ENCODE measurements around the gene ANO2.

The ANO2 gene

DNA sequence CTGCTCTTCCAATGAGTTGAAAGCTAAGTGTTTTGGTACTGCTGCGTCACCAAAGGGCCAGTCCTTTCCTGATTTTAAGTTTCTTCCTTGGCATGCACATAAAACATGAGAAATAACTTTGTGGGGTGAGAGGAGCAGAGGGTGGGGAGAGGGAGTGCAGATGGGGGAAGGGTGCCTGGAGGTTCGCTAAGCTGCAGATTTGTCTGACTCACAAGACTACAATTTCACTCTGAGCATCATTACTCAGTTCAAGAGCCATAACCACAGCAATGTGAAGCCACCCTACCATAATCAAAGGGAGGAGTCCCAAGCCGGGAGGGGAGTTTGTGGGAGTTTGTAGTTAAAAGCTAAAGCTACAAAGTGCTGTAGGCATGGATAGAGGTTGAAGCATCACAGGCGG, 136.1 kb downstream of the ANO2 start:
- no peak for DNase-seq

DNA sequence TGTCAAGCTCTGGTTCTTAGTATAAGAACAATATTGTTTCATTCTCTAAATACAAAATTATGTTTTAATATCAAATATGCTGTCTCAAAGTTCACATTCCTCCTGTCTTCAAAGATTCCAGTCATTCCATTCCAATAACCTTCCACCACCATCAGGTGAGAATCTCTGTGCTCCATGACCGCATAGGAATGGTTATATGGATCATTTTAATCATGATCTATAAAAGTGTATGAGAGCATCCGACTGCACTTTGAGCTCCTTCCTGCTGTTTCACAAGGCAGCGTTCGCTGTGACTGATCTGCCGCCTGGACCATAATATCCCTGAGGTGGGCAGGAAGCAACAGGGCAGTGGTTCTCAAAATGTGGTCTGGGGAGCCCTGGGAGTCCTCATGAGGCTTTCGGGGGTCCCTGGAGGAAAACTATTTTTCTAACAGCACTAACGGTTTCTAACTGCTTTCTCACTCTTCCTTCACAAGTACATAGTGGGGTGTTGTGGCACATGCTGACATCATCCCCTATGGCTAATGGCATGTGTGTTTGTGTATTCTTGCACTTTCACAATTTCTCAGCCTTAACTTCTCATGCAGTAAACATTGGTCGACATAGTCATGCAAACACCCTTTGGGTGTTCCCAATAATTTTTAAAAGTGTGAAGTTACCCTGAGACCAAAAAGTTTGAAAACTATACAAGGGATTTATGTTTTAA, 137.4 kb downstream of the ANO2 start:
- no peak for DNase-seq

DNA sequence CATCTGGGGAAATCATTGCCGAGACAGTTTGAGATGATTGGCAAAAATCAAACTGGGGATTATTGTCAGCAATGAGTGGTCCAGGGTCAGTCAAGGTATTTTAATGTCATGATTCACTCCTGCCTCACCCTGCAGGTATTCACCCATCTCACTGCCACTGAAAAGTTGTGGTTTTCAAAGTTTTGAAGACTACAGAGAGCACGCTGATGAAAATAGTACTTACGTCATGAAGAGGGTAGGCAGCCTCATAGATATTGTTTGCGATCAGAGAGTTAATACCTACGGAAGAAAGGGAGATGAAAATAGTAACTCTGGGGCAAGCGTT, 138.0 kb downstream of the ANO2 start:
- no peak for DNase-seq

DNA sequence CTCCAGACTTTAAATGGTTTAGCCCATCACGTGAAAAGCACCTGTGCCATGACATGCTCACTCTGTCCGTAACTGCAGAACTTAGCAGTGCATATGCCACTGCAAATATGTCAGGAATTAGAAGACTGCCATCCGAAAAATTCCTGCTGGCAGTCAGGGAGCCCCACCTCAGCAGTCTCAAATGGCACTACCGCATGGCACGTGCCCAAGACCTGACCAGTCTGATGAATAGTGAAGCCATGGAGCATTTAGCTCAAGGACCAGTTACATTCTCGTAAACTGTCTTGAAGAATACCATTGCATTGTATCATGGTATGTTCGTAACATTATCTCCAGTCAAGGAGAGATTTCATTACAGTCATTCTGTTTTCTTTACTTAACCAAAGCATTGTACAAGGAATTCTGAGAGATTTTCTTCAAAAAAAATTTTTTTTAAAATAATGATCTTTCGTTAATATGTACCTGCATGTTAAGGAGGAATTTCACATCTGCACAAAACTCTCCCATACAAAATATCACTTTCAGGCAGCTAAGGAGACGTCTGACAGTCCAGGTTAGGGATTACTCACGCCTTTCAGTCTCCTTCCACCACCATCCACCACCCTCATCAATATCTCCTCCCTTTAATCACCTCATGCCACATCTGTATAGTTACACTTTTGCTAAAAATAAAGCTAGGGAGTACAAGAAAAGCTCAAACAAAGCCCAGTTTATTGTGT, 138.5 kb downstream of the ANO2 start:
- DNase-seq = no peak

DNA sequence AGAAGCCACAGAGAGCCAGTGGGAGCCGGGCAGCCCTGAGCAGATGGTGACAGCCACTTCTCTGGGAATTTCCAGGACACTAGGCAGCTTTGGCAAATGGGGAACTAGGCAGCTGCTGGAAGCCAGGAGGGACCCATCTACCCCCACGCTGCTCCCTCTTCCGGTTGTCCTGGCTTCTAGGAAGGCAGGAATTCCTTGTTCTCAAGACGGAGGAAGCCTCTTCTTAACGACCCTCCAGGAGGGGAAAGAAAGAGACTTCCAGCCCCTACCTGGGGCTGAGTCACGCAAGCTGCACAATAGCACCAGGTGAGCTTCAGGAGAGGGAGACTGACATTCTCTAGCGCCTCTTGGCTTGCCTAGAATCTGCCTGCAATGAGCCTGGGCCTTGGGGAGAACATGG, 141.5 kb downstream of the ANO2 start:
- DNase-seq = no peak

DNA sequence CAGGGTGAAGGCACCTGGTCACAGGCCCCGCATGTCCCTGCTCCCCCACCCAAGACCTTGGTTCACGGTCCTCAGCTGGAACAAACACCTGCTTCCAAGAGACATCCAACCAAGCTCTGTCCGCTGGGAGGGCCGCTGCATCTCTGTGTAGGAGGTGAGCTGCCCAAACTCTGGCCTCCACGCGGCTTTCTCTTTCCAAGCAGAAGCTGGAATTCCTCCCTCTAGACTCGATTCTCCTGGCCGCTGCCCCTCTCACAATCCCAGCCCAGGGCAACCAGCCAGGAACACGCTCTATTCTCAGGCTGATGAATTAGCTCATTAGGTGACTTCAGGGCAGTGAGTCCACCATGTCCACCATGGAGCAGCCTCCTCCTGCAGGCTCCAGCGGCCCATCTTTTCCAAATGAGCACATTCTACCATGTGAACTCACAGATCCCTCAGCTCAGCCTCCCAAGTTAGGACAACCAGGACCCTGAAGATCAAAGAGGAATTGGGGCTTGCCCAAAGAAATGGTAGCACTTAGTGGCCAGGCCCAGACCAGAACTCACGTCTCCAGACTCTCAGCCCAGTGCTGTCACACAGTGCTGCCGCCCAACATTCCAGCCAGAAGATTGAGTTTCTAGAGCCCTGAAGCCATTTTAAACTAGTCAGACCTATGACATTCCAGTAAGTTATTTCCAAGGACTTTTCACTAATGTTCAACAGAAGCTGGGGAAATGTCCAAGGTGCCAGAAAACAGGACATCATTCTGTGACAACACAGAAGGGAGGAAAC, 146.6 kb downstream of the ANO2 start:
- no peak for DNase-seq

DNA sequence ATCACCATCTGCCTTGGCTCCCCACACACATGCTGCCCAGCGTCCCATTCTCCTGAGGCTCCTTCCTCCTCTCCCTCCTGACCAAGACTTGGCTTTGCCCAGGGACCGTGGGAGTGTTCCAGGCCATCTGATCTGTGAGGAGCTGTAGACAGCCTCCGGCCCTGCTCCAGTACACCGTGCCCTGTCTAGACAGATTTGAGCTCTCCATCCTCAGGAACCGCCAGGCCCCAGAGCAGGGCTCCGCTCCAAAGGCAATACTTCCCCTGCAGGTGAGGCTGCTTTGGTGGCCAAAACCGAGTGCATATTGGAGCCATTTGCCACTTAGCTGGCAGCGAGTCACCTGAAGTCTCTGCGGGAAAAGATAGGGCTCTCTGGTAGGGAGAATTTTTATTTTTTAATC, 147.4 kb downstream of the ANO2 start:
- no peak for DNase-seq

DNA sequence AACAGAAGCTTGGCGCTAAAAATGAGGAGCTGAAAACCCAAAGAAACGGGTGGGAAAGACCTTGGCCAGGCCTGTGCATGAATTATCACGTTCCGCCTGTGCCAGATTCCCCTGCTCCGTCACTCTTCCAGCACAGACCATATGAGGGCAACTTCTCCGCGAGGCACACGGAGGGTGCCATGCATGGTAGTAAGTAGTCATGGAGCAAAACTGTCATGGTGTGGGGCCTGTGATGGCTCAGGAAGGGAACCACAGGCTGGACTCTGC, 148.2 kb downstream of the ANO2 start:
- DNase-seq = no peak

DNA sequence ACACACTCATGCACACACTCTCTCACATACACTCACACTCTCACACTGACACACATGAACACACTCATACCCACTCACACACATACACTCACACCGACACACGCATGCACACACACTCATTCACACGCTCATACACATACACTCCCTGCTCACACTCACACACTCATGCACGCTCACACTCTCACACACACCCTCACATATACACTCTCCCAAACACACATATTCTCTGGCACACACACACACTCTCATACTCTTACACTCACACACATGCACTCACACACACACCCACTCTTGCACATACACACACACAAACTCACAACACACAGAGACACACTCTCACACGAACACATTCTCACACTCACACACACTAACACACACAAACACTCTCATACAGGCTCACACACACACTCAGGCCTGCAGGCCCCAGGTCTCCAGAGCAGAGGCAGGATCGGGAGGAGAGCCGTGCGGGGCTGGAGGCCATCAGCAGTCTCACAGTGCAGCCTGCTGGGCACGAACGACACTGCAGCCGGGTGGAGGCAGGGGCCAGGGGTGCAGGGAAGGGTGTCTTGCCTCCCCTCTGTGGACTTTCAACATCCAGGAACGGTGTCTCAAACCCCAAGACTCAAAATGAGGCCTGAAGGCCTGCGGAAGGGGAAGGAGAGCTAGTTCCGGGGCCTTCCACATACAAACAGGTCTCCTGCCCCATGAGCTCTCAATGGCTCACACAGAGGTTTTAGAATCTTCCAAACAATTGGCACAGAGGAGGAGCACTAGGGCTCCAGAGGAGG, 148.7 kb downstream of the ANO2 start:
- DNase-seq = no peak

DNA sequence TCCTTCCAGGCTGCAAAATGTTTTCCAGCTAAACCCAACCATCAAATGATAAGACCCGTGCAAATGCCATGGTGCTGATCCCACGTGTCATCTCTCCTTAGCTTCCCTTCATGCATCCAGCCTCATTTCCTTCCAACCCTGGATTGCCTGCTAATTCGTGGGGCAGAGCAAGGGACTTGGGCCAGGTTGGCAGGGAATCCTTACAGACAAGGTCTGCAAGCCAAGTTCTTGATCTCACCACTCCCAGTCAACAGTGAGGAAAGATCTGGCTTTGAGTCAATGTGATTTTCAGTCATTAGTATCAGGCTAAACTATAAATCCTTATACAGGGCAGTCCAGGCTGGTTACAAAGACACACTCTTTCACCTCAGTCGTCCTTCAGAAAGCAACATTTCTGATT, 150.9 kb downstream of the ANO2 start:
- DNase-seq = no peak

DNA sequence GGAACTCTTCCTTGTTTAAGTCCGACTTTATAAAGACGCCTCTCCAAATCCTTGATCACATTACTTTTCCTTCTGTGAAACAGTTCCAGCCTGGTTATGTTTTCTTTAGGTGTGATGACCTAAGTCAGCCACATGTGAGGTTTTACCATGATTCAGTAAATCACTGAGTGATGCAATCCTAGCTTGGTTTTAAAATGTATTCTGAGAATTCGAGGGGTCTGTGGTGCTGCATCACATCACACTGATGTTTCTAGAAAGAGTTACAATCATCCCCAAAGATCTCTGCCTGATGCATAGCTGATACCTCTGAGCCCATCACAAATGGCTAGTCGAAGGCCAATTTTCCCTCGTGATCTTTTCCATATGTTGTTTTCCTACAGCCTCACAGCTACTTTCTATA, 152.7 kb downstream of the ANO2 start:
- no peak for DNase-seq

DNA sequence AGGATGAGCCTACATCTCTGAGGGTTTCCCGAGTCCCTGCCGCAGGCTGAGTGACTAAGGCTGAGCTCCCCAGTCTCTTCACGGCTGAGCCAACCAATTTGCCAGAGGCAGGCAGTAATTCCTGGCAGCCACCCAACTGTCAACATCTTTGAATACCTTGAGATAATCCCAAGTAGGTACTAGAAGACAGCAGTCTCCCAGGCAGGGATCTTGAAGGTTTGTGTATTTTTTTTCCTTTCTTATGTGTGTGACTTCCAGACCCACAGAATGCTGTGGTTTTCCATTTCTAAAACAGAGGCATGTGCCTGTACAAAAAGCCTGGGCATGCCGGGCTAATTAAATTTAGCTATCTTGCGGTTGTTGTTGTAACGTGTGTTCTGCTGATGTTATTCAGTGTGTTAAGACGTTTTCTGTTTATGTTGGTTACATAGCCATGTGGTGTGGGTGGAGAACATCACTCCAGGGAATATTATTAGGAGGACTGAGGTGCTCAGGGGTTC, 155.5 kb downstream of the ANO2 start:
- DNase-seq = no peak

DNA sequence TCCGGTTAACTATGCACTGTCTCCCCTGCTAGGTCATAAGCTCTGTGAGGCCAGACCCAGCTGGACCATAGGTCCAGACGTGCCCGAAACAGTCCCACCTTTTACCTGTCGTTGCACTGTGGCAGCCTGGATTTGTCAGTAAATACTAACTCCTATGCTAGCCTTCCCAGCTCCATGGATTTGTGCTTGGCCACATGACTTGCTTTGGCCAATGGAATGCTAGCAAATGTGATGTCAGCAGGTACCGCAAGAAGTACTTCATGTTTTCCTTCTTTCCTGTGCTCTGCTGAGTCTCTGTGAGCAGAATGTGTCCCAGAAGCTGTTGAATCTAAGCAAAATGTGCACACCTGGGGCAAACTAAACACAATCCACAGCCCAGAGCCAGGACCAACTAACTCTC, 157.2 kb downstream of the ANO2 start:
- no peak for DNase-seq

DNA sequence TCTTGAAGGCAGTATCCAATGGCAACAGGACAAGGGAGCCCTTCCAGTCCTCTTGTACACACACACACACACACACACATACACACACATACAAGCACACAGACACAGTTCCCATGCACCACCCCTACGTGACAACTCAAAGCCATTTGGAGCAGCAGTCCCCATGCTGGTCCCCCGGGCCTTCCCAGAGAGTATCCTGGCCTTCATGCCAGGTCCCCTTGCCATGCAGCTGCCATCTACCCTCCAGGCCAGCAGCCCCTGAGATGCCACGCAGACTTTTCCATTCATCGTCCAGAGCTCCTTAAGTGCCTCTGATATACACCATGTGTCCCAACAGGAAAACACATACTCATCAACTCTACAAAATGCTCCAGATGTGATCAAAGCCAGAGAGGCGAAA, 159.5 kb downstream of the ANO2 start:
- DNase-seq = no peak

DNA sequence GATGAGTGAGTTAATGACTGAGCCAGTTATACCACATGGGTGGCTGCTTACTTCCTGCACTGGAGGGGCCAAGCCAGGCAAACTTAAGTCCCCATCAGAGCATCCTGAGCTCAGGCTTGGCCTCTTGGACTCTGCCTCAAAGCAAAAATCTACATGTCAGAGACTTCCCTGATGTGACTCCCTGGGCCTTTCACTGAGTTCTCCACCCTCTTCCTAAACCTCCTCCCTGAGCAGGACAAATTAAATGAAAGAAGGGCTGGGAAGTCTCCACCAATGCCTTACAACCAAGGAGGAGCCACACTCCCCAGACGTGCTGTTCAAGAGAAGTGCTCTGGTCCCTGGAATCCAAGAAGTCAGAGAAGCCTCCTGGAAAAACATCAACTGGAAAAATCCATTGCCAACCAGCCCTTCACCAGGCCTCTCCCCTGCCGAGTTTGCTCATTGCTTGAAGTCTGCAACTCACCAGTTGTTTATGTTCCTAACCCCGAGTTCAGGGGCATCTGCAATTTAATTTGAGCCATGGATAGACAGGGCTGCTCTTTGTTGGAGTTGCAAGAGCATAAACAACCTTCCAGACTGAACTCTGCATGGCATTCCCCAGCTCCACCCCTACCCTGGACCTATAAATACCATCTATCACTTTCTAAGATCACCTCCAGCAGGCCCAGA, 160.5 kb downstream of the ANO2 start:
- DNase-seq = no peak

DNA sequence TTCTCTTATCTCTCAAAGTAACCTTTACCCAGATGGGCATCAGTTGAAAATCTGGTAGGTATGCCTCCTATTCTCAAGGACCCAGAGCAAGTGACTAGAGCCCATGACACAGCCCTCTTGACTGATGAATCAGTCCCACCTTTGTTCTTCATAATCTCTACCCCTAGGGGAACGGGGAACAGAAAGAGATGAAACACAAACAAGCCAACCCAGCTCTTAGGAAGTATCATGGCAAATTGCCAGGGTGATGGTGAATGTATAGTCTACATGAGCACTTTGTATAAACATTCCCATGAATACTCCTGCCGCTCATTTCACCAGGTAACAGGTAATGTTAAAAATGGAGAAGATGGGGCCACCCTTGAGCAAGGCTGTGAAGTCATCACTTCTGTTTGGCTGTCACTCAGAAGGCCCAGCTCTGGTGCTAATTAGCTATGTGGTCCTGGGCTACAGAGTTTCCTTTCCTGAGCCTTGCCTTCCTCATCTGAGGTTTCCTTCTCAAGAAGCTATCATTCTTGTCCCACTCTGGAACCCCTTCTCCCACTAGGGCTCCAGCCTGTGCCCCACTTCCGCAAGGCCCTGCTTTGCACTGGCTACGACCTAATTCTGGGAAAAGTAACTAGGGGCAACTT, 161.7 kb downstream of the ANO2 start:
- no peak for DNase-seq

DNA sequence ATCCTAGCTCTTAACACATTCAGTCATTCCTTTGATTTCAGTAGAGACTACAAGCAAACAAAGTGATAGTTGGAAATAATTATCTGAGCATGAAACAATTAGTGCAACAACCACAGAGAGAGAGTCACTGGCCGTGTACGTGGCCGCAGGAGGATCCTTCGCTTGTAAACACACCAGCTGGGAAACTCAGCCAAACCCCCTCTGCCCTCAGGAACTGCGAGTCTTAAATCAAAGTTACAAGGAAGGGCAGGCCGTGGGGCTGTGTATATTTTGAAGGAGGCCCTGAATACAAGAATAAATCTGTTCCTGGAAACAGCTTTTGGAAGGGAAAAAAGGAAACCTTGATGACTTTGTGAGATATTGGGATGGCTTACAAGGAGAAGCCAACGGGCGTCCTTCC, 164.5 kb downstream of the ANO2 start:
- no peak for DNase-seq

DNA sequence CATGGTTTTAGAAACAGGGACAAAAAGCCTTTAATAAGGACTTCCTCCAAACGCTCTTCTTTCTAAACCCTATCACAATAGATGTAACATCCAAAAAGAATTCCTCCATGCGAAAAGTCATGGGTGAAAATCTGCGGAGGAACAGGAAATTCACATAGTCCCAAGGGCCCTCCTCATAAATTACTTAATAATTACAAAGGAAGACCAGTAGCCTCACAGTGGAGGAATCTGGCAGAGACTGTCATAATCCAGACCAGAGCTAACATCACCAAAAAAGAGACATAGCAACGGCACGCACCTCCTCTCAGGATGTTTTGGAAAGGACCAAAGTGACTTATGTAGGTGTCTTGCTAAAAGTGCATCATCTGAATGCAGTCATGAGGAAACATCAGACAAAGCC, 165.7 kb downstream of the ANO2 start:
- DNase-seq = no peak

DNA sequence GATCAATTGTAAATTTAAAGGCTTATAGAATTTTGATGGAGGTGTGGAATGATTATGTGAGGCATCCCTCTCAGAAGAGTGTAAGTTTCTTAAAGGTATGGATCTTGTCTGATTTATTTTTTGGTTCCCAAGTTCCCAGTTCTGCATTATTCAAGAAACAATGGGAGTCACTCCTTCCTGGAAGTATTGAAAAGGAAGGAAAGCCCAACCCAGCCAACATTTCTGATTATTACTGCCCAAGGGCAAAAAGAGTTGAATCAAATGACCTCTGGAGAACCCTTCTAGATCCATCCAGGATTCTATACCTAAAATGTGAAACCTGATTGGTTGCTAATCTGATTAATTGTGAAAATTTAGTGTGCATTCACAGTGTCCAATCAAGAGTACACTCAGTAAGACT, 166.2 kb downstream of the ANO2 start:
- no peak for DNase-seq

DNA sequence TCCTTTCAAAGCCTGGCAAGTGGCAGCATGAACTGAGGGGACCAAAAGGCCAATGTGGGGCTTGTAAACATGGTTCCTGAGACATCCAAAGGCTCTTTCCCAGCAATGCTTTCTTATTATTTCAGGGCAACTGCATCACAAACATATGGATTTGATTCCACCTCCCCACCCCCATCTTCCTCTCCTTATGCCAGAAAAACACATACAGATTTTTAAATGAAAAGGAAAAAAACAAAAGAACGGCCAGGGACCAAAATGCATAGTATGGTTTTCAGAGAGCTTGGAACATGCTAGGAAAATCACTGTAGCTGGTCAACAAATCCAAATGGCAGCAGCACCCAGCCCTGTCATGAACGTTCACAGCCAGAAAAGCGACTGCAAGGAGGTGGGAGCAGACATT, 167.6 kb downstream of the ANO2 start:
- DNase-seq = no peak

DNA sequence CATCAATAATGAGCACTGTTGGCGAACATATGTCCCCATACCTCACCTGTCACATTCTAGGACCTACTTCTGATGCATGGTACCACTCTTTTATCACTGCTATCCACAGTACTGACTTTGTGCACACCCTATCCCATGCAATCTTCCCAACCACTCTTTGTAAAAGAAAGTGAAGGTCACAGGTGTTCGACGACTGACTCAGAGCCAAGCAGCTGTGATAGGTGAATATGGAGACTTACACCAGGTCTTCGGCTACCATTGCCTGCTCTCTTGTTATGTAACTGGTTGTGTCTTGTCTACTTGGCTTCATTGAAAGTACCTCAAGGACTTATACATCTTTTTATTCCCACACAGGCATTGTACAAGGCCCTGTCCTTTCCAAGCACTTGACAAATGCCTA, 169.0 kb downstream of the ANO2 start:
- DNase-seq = no peak

DNA sequence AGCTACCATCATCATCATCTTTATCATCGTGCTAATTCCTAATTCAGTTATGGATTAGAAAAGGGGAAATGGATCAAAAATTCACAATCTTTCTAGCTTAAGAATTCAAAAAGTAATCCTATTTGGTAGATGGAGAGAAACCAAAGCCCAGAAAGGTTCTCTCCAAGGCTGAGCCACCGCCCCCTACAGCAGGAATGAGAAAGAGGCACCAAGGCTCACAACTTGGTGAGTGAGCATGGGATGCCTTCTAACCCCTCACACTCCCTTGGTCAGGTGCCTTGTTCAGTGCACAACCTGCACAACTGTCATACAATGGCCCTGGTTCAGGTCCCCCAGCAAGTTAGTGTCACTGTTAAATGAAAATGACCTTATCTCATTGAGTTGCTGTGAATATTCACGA, 171.5 kb downstream of the ANO2 start:
- no peak for DNase-seq

DNA sequence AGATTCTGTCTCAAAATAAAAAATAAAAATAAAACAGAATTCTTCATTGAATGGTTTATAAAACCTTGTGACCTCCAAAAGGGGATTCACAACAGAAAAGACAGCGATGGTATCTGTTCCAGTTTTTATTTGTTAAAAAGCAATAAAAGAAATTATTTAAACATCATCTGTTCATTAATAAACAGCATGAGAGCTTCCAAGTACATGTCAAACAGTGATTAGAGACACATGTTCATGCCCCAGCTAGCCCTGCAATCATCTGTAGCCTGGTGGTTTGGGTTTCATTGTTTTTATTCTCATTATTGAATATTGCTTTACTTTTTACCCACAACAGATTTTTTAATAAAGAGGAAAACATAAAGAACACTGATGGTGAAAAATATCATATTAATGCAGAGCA, 173.3 kb downstream of the ANO2 start:
- no peak for DNase-seq

Data from NCI-H748 treated with DMSO at 0.1 percent for 48 hours (cell line).